Measurements from ENCODE around the gene BCL2L14.

DNA sequence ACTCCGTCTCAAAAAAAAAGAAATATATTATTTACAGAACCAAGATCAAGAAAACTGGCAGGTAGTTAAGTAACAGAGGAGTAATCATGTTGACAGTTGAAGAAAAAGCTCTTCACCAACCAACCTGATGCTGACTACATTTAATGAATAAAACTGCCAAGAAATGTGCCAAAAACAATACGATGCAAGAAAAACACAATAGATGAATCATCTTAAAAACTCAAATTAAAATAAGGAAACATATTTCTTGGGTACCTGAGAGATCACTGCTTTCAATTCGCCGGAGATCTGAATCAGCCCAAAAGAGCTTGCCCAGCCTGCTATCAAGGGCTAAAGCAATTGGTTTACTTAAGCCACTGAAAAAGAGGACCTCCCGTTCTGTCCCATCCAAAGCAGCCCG is 76.4 kb downstream of the BCL2L14 start:
- TF ChIP-seq, protein P1, sequence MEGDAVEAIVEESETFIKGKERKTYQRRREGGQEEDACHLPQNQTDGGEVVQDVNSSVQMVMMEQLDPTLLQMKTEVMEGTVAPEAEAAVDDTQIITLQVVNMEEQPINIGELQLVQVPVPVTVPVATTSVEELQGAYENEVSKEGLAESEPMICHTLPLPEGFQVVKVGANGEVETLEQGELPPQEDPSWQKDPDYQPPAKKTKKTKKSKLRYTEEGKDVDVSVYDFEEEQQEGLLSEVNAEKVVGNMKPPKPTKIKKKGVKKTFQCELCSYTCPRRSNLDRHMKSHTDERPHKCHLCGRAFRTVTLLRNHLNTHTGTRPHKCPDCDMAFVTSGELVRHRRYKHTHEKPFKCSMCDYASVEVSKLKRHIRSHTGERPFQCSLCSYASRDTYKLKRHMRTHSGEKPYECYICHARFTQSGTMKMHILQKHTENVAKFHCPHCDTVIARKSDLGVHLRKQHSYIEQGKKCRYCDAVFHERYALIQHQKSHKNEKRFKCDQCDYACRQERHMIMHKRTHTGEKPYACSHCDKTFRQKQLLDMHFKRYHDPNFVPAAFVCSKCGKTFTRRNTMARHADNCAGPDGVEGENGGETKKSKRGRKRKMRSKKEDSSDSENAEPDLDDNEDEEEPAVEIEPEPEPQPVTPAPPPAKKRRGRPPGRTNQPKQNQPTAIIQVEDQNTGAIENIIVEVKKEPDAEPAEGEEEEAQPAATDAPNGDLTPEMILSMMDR (IDR thresholded peaks at IDR 0.05): no peak
- TF ChIP-seq POLR2A (IDR thresholded peaks at IDR 0.05): no peak
- TF ChIP-seq POLR2AphosphoS5 (IDR thresholded peaks at IDR 0.05): no peak
